GM12873 (cell line): ENCODE results near the gene HYAL2.

Experiments used
- CTCF ChIP-seq: IDR thresholded peaks from 2 replicates; pipeline ENCODE4 v1.5.1; 2012; ENCODE audit warnings: low read depth, mild to moderate bottlenecking, moderate library complexity, low read length, control low read depth; ENCODE audit not compliant: insufficient read depth; ENCODE audit errors: missing control alignments

HYAL2 gene

GRCh38 chr3:50354850-50355249 lies 32.3 kb upstream of the HYAL2 start:
- TF ChIP-seq CTCF: no peak

DNA sequence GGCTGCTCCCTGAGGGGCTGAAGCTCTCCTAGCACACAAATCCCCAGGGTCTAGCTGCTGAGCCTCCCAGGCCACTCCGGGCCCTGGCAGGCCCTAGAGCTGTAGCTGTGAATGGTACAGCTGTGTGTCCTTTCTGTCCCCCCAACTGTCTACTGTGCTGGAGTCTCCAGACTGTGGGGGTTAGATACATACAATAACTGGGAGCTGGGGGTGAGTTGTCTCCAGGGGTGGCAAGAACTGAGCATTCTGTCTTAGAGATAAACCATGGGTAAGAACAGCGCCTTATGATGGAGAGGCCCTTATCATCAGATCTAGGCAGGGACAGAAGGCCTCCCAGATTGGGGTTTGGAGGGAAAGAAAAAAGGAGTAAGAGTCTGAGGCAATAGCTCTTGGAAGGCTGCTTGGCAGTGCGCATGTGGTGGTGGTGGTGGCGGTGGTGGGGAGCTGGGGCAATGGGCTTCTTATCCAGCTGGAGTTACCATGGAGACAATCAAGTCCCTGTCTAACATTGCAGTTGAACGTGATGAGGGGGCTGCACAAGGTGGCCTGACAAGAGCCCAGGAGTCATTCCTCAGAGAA lies 31.7 kb upstream of the HYAL2 start:
- TF ChIP-seq CTCF: no peak

DNA sequence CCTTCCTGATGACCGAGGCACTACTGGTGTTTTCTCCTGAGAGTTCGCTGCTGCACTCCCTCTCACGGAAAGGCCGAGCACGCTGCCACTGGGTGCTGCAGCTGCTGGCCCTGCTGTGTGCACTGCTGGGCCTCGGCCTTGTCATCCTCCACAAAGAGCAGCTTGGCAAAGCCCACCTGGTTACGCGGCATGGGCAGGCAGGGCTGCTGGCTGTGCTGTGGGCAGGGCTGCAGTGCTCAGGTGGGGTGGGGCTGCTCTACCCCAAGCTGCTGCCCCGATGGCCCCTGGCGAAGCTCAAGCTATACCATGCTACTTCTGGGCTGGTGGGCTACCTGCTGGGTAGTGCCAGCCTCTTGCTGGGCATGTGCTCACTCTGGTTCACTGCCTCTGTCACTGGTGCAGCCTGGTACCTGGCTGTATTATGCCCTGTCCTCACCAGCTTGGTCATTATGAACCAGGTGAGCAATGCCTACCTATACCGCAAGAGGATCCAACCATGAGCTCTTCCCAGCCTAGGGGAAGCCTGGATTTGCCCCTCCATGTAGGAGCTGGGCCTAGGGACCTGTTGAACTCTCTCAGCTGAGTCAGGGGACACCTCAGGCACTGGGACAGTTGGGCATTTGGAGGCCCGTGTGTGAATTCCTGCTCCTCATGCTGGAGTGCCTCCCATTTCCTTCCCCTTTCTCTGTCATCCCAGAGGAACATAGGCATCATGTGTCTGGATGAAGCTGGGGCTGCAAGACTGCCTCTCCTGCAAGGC lies 30.9 kb upstream of the HYAL2 start:
- TF ChIP-seq CTCF: no peak

DNA sequence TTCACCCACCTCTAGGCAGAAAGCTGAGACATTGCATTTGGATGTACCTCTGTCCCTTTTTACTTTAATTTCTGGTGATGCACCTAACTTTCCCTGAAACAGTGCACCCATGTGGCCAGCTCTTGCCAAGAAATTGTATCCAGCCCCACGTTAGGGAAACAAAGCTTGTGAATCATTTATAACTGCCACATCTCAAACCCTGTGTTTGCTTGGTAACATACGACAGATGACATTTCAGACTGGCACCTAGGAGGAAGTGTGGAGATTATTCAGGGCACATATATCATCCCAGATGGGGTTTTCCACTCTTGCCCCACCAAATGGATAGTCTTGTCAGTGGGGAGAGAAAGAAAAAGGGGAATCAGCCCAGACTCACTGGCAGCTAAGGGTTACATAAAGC lies 30.2 kb upstream of the HYAL2 start:
- peak; percentile 26 for TF ChIP-seq CTCF

GRCh38 chr3:50351323-50351697 lies 28.8 kb upstream of the HYAL2 start:
- TF ChIP-seq CTCF: no peak

DNA sequence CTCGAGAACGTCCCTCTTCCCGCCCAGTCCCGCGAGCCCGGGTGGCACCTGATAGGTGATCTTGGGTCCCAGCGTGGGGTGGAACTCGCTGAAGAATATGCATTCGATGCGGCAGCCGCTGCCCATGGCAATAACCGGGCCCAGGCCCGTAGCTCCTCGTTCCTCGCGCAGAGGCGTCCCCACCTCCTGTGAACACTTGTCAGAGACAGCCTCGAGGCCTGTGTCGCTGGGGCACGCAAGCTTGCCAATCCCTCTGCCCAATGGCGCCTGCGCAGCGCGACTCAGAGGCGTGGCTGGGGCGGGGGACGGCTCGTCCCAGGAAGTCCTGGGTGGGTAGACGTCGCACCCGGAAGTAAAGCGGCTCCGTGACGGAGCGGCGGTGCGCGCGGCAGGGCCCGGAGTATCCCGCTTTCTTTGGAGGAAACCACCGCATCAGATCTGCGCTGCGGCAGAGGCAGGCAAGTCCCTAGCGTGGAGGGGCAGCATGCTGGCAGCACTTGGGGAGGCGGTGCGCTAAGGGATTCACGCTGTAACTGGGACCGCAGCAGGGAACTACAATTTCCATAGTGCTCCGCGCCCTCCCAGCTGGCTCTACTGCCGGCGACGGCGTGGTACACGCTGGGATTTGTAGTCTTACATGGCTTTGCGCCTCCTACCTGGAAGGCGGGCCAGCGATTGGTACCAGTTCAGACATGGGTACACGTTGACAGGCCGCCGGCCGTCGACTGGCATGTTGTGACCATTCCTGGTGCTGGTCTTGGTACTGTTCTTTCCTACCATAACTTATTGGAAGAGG lies 28.2 kb upstream of the HYAL2 start, which contains the start of the genes CYB561D2 and NPRL2:
CYB561D2 (plus strand) TSS at position 336 of the 796 bp plus-strand sequence. CDS start 572 bp downstream, outside the sequence.
NPRL2 (minus strand) TSS at position 249 of the 796 bp plus-strand sequence; CDS start at position 126, 123 bp downstream.
- TF ChIP-seq CTCF: no peak

DNA sequence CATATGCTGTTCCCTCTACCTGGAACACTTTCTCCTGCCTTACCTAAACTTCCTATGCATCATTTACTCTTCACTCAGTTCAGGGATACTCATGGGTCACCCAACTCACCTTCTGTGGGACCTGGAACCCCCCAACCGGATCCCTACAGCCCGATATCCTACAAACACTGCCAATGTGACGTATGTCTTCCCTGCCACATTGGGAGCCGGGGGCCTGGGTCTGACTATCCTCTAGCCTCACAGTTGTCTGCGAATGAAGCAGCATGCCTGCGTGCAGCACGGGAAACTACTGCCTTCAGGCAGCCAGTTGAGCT lies 27.6 kb upstream of the HYAL2 start:
- no peak for TF ChIP-seq CTCF
